Pancreas (tissue), 10 donors: Measurements from ENCODE around the gene ARHGAP31. TPM values are rescaled to one million over a fixed set of nuclear protein-coding genes. Genes with fewer than 3 reads are reported as not detected.
"Not testable (repeated sequence)": the region's sequence is repeated elsewhere in the genome, so short reads cannot be mapped to it uniquely, and the experiment has no call there.

Source experiments
- ATAC-seq, 4 donors: fragments of 200-7000 bp; cut with Tn5 transposase; one replicate each; pipeline versions ENCODE4 v1.8.0 to v1.9.1; 2020; ENCODE audit warnings: mild to moderate bottlenecking in 4 of 4, moderate library complexity in 4 of 4
- DNase-seq, 6 donors: peaks; one replicate each; pipeline ENCODE4 v3.0.0-alpha.2; 2020
- FAIRE-seq: peaks from 2 replicates; lab custom pipeline; 2012; peaks lifted over from hg19 to GRCh38; lab: Jason Lieb, UNC
- H3K27ac ChIP-seq, 4 donors: fragments of 200-600 bp; sonication (generic); 1 replicate in 3 of 4; 2 replicates in 1 of 4; pipeline versions ENCODE4 v1.5.0 to v1.8.0; 2020
- H3K27me3 ChIP-seq, 4 donors: fragments of 200-600 bp; one replicate each; pipeline ENCODE4 v1.8.0; 2021
- H3K36me3 ChIP-seq, 3 donors: fragments of 200-600 bp; sonication (generic) in 1 of 3; one replicate each; pipeline versions ENCODE4 v1.5.0 to v1.8.0; 2020 to 2021
- H3K4me1 ChIP-seq, 3 donors: fragments of 200-600 bp; one replicate each; pipeline ENCODE4 v1.8.0; 2021
- H3K4me3 ChIP-seq, 4 donors: fragments of 200-600 bp; sonication (generic) in 2 of 4; one replicate each; pipeline versions ENCODE4 v1.5.0 to v1.8.0; 2020 to 2021
- H3K9me3 ChIP-seq, 4 donors: fragments of 200-600 bp; one replicate each; pipeline ENCODE4 v1.8.0; 2021
- WGBS, 2 donors: extraction: QIAGEN DNeasy Blood & Tissue Kit; methylation state at CpG; one replicate each; pipeline ENCODE4 v1.1.7; 2013; 5-methylcytosine and 5-hydroxymethylcytosine counted together
- intact Hi-C, 3 donors: fragments of 100-400 bp; cut with DNase I; formaldehyde crosslinking; loops; one replicate each; pipeline versions ENCODE4 v1.11.1 to v1.14.2; 2022
- polyA plus RNA-seq, 2 donors: library from polyadenylated mRNA; stranded (reverse); fragments of 200-250 nt; gene quantifications; one replicate each; pipeline ENCODE4 v1.2.3, GENCODE V29; 2013
- total RNA-seq, 6 donors: library from RNA; stranded (reverse); fragmentation: NEBNext Ultra II Directional in 4 of 6; extraction: Animal tissue kit (Norgen Biotek cat#: 25700) in 4 of 6; gene quantifications; one replicate each; pipeline versions ENCODE4 v1.2.1 to v1.2.4, GENCODE V29; 2021 to 2023
- TF ChIP-seq, protein P1 (sequence below), 4 donors: fragments of 200-600 bp; sonication (generic) in 3 of 4; IDR thresholded peaks; one replicate each; pipeline versions ENCODE4 v1.5.0 to v1.8.0; 2021; ENCODE audit warnings: antibody characterized with exemption in 4 of 4
- donor health status: healthy with polysubstance abuse.
- donor health status: DM: no; HTN: no; CAD: no; lungs with moderate emphysema.
- donor health status: DM: no; HTN: no; CAD: no.
- donor health status: control.
- donor health status: control.
- donor health status: Bipolar disorder and iron deficiency.
- donor health status: DM: yes; HTN: yes; CAD: no.
- donor health status: DM: no; HTN: no; CAD: no.
- donor health status: DM: no; HTN: no; CAD: no.
- donor health status: DM: yes; HTN: yes; CAD: no.

ARHGAP31 gene
- total and polyA plus RNA-seq, 8 donors = 1.5 to 8.3 (median 3.1) TPM

DNA sequence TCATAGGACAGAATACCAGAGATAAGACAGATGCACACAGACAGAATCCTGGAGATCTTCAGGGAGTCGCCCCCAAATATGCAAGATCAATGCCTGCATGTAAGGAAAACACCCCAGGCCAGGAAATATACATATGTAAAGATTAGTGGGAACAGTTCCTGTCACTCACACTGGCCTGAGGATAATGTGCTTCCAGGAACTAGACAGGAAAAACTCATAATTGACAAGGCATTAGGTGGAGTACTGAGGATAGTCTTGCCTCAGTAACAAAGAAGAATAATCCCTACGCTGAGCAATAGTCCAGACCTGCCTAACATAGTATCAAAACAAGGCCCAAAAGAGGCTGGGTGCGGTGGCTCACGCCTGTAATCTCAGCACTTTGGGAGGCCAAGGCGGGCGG is 33.1 kb upstream of the ARHGAP31 start:
- TF ChIP-seq, protein P1, sequence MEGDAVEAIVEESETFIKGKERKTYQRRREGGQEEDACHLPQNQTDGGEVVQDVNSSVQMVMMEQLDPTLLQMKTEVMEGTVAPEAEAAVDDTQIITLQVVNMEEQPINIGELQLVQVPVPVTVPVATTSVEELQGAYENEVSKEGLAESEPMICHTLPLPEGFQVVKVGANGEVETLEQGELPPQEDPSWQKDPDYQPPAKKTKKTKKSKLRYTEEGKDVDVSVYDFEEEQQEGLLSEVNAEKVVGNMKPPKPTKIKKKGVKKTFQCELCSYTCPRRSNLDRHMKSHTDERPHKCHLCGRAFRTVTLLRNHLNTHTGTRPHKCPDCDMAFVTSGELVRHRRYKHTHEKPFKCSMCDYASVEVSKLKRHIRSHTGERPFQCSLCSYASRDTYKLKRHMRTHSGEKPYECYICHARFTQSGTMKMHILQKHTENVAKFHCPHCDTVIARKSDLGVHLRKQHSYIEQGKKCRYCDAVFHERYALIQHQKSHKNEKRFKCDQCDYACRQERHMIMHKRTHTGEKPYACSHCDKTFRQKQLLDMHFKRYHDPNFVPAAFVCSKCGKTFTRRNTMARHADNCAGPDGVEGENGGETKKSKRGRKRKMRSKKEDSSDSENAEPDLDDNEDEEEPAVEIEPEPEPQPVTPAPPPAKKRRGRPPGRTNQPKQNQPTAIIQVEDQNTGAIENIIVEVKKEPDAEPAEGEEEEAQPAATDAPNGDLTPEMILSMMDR (IDR thresholded peaks at IDR 0.05) = no peak
- H3K27ac ChIP-seq = no peak overlapping the region
- H3K36me3 ChIP-seq = no peaks in the 10 kb centered on the region
- H3K9me3 ChIP-seq = no peaks in the 10 kb centered on the region
- WGBS, 2 donors = 71 to 72% methylated on average over 4 to 5 of the region's 6 CpGs
- no peak for DNase-seq
- no peaks in the 10 kb centered on the region for H3K4me1 ChIP-seq
- H3K27me3 ChIP-seq = no peaks in the 10 kb centered on the region
- no peak for FAIRE-seq
- H3K4me3 ChIP-seq = no peak overlapping the region
- intact Hi-C loops = no loop called here
- ATAC-seq = no peak

DNA sequence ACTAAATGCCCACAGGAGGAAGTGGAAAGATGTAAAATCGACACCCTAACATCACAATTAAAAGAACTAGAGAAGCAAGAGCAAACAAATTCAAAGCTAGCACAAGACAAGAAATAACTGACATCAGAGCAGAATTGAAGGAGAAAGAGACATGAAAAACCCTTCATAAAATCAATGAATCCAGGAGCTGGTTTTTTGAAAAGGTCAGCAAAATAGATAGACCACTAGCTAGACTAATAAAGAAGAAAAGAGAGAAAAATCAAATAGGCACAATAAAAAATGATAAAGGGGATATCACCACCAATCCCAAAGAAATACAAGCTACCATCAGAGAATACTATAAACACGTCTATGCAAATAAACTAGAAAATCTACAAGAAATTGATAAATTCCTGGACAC is 24.0 kb upstream of the ARHGAP31 start:
- ATAC-seq, H3K4me3 ChIP-seq, H3K9me3 ChIP-seq, H3K27ac ChIP-seq, H3K27me3 ChIP-seq, DNase-seq, H3K36me3 ChIP-seq, H3K4me1 ChIP-seq, intact Hi-C loops, FAIRE-seq: not testable (repeated sequence)
- WGBS, 2 donors = 69 to 72% methylated on average over 2 of the region's 2 CpGs

DNA sequence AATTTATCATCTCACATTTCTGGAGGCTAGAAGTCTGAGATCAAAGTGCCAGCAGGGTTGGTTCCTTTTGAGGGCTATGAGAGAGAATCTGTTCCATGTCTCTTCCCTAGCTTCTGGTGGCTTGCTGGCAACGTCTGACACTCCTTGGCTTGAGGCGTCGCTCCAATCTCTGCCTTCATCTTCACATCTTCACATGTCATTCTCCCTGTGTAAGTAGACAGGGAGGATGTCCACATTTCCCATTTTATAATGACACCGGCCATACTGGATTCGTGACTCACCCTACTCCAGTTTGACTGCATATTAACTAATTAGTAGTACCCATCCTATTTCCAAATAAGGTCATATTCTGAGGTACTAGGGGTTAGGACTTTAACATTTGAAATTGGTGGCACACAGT is 17.5 kb upstream of the ARHGAP31 start:
- FAIRE-seq = no peak
- no peak for ATAC-seq
- no peak overlapping the region for H3K27ac ChIP-seq
- H3K36me3 ChIP-seq = no peaks in the 10 kb centered on the region
- intact Hi-C loops = no loop called here
- WGBS, 2 donors = 76 to 84% methylated on average over 5 of the region's 5 CpGs
- TF ChIP-seq, protein P1 (IDR thresholded peaks at IDR 0.05) = no peak
- no peak for DNase-seq
- no peak overlapping the region for H3K4me3 ChIP-seq
- H3K9me3 ChIP-seq = no peaks in the 10 kb centered on the region
- H3K27me3 ChIP-seq = no peaks in the 10 kb centered on the region
- H3K4me1 ChIP-seq = no peaks in the 10 kb centered on the region

DNA sequence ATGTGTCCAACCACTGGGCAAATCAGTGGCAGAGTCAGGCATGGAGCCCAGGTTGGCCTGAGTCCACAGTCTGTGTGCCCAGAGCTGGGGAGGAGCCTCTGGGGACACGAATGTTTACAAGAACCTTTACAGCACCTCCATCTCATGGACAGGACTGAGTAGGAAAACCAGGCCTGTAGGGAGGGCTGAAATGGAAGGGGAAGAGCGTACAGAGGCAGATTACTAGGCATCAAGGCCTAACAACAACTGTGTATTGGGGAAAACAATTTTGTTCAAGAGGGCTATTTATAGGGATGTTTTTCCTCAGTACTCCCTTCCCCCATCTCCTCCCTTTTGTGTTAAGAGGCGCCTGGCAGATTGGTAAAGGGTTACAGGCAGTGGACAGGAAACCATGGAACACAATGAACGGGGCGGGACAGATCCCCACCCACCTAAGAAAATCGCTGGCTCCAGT is 15.1 kb upstream of the ARHGAP31 start:
- no peak overlapping the region for H3K4me3 ChIP-seq
- 67 to 74% methylated on average over 6 of the region's 6 CpGs for WGBS, 2 donors
- no peak overlapping the region for H3K27ac ChIP-seq
- H3K27me3 ChIP-seq = no peaks in the 10 kb centered on the region
- H3K4me1 ChIP-seq = no peaks in the 10 kb centered on the region
- DNase-seq (peak in 4 of 6 donors; percentile 41 to 67 (median 52)), FAIRE-seq (no peak), ATAC-seq (peak; percentile 62 to 88 (median 74))
- no peaks in the 10 kb centered on the region for H3K9me3 ChIP-seq
- intact Hi-C loops = no loop called here
- H3K36me3 ChIP-seq = no peaks in the 10 kb centered on the region
- TF ChIP-seq, protein P1 (IDR thresholded peaks at IDR 0.05) = no peak

DNA sequence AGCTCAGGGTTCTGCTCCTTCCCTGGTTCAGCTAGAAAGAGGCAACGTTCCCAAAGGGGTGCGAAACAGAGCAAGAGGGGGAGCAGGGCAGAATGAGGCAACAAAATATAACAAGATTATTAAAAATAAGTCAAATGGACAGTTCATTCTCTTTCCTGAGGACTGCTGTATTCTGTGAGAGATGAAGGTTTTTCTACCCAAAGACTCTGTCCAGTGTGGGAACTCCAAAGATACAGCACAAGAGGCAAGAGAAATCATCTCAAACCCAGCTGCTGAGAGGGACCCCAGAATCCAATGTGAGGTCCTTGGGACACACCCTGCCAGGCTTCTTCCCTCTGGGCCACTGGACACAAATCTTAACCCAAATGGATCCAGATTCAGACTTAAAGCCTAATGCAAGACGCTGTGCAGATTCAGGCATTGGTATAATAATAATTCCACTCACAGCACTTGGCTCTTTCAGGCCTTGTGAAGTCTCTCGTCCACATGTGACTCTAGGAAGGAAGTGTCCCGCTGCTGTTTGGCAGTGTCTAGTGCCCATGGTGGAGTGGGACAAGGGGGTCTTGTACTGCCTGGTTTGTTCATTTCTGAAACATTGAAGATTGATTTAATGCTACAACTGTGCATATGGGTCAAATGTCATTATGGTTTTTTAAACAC is 14.5 kb upstream of the ARHGAP31 start:
- 82 to 83% methylated on average over 5 of the region's 5 CpGs for WGBS, 2 donors
- Histone ChIP-seq H3K27me3 (no peaks in the 10 kb centered on the region), H3K4me3 (no peak overlapping the region), H3K27ac (no peak overlapping the region), H3K9me3 (no peaks in the 10 kb centered on the region), H3K4me1 (no peaks in the 10 kb centered on the region), H3K36me3 (no peaks in the 10 kb centered on the region)
- ATAC-seq (no peak), DNase-seq (no peak), FAIRE-seq (no peak)
- intact Hi-C loops = no loop called here
- TF ChIP-seq, protein P1 (IDR thresholded peaks at IDR 0.05) = no peak
